GM10266 (cell line): ENCODE results near the gene SP2.

Experiments
- DNase-seq: peaks from one replicate; pipeline ENCODE4 v3.0.0; 2012; ENCODE audit errors: extremely low spot score
- TF ChIP-seq, protein P1 (sequence below): IDR thresholded peaks from 2 replicates; pipeline ENCODE4 v1.5.1; 2012; ENCODE audit warnings: mild to moderate bottlenecking, low read depth; ENCODE audit not compliant: control insufficient read depth, insufficient read depth; ENCODE audit errors: missing control alignments

Gene SP2

GRCh38 chr17:47948706-47949196, 52.7 kb downstream of the SP2 start:
- no peak for DNase-seq

GRCh38 chr17:47949197-47949759, 53.2 kb downstream of the SP2 start:
- TF ChIP-seq, protein P1, sequence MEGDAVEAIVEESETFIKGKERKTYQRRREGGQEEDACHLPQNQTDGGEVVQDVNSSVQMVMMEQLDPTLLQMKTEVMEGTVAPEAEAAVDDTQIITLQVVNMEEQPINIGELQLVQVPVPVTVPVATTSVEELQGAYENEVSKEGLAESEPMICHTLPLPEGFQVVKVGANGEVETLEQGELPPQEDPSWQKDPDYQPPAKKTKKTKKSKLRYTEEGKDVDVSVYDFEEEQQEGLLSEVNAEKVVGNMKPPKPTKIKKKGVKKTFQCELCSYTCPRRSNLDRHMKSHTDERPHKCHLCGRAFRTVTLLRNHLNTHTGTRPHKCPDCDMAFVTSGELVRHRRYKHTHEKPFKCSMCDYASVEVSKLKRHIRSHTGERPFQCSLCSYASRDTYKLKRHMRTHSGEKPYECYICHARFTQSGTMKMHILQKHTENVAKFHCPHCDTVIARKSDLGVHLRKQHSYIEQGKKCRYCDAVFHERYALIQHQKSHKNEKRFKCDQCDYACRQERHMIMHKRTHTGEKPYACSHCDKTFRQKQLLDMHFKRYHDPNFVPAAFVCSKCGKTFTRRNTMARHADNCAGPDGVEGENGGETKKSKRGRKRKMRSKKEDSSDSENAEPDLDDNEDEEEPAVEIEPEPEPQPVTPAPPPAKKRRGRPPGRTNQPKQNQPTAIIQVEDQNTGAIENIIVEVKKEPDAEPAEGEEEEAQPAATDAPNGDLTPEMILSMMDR = peak; percentile 89
- peak; percentile 75 for DNase-seq

More at GRCh38 chr17:47948706-47949196, 52.7 kb downstream of the SP2 start:
- TF ChIP-seq, protein P1 = peak; percentile 20

GRCh38 chr17:47949946-47950345, 53.9 kb downstream of the SP2 start:
- no peak for DNase-seq
- TF ChIP-seq, protein P1 = no peak

GRCh38 chr17:47950448-47950847, 54.4 kb downstream of the SP2 start:
- TF ChIP-seq, protein P1 = no peak
- no peak for DNase-seq

- TF ChIP-seq, protein P1 = no peak
- no peak for DNase-seq
Observed at GRCh38 chr17:47952171-47953021, 56.4 kb downstream of the SP2 start.

DNA sequence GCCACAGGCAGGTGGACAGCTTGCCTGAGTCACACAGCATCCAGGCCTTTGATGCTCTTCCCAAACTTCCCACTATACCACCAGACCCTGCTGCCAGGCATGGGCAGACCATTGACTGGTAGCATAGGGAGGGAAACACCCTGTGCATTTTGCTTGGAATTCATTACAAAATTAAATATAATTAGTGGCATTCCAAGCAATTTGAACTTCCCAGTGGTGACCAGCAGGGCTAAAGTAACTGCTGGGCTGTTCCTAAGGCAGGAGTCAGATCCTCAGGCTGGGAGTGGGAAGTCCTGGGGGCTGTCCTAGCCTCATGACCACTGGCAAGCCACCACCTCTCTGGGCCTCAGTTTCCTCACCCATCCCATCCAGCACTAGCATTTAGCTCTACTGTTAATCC, 57.9 kb downstream of the SP2 start:
- TF ChIP-seq, protein P1 = no peak
- no peak for DNase-seq
